ENCODE measurements around the gene LYPD4. TPM values are rescaled to one million over a fixed set of nuclear protein-coding genes. Genes with fewer than 3 reads are reported as not detected.

LYPD4 gene
- total RNA-seq, 2 donors from 2014 or later: 6.6 TPM; not detected in 1

GRCh38 chr19:41872775-41873647 is 28.5 kb upstream of the LYPD4 start:
- no peaks in the 10 kb centered on the region for H3K9me3 ChIP-seq
- H3K36me3 ChIP-seq: peaks cover 0 to 14% of the 10 kb centered on the region in 2 donors
- H3K27me3 ChIP-seq (replicated peaks; ENCODE audit: insufficient read depth): no peaks in the 10 kb centered on the region
- no peaks in the 10 kb centered on the region for H3K4me1 ChIP-seq (replicated peaks)
- no peak overlapping the region for H3K27ac ChIP-seq
- intact Hi-C loops (cut with DNase I): no loop called here
- DNase-seq (ENCODE audit: low spot score): peak; percentile 75
- H3K4me3 ChIP-seq: no peak overlapping the region
- 45% methylated on average over 18 of the region's 18 CpGs for WGBS
- TF ChIP-seq POLR2AphosphoS5 (IDR thresholded peaks at IDR 0.05) (peak; percentile 17), POLR2A (IDR thresholded peaks at IDR 0.05) (no peak), CTCF (IDR thresholded peaks at IDR 0.05) (peak in 3 of 4 experiments; percentile 57 to 78 (median 74))

- Histone ChIP-seq H3K9me3 (no peaks in the 10 kb centered on the region), H3K36me3 (peaks cover 0 to 15% of the 10 kb centered on the region in 2 donors), H3K4me3 (no peak overlapping the region), H3K4me1 (replicated peaks) (peaks cover 4% of the 10 kb centered on the region), H3K27ac (no peak overlapping the region), H3K27me3 (replicated peaks; ENCODE audit: insufficient read depth) (no peaks in the 10 kb centered on the region)
- TF ChIP-seq CTCF (IDR thresholded peaks at IDR 0.05) (no peak), POLR2AphosphoS5 (IDR thresholded peaks at IDR 0.05) (no peak), POLR2A (IDR thresholded peaks at IDR 0.05) (no peak)
- no peak for DNase-seq (ENCODE audit: low spot score)
- intact Hi-C loops (cut with DNase I): no loop called here
- 89% methylated on average over 12 of the region's 12 CpGs for WGBS
Measured at GRCh38 chr19:41872384-41872774, 27.9 kb upstream of the LYPD4 start.

GRCh38 chr19:41871573-41872383 is 27.3 kb upstream of the LYPD4 start:
- WGBS: 66% methylated on average over 16 of the region's 16 CpGs
- Histone ChIP-seq H3K9me3 (no peaks in the 10 kb centered on the region), H3K4me3 (no peak overlapping the region), H3K27me3 (replicated peaks; ENCODE audit: insufficient read depth) (no peaks in the 10 kb centered on the region), H3K4me1 (replicated peaks) (peaks cover 4% of the 10 kb centered on the region), H3K27ac (no peak overlapping the region), H3K36me3 (peaks cover 0 to 15% of the 10 kb centered on the region in 2 donors)
- intact Hi-C loops (cut with DNase I): no loop called here
- DNase-seq (ENCODE audit: low spot score): no peak
- TF ChIP-seq POLR2A (IDR thresholded peaks at IDR 0.05) (no peak), CTCF (IDR thresholded peaks at IDR 0.05) (no peak), POLR2AphosphoS5 (IDR thresholded peaks at IDR 0.05) (no peak)

- Histone ChIP-seq H3K36me3 (peaks cover 0 to 15% of the 10 kb centered on the region in 2 donors), H3K4me3 (no peak overlapping the region), H3K27me3 (replicated peaks; ENCODE audit: insufficient read depth) (no peaks in the 10 kb centered on the region), H3K4me1 (replicated peaks) (peaks cover 4% of the 10 kb centered on the region), H3K9me3 (no peaks in the 10 kb centered on the region), H3K27ac (no peak overlapping the region)
- 53% methylated on average over 3 of the region's 3 CpGs for WGBS
- intact Hi-C loops (cut with DNase I): no loop called here
- TF ChIP-seq POLR2A (IDR thresholded peaks at IDR 0.05) (no peak), POLR2AphosphoS5 (IDR thresholded peaks at IDR 0.05) (no peak), CTCF (IDR thresholded peaks at IDR 0.05) (no peak)
- DNase-seq (ENCODE audit: low spot score): no peak
Measured at GRCh38 chr19:41870401-41870873, 26.0 kb upstream of the LYPD4 start.
